Measurements from ENCODE around the gene TAF12.
"Not testable (repeated sequence)": the region's sequence is repeated elsewhere in the genome, so short reads cannot be mapped to it uniquely, and the experiment has no call there.

The TAF12 gene

GRCh38 chr1:28656335-28656734, 13.5 kb upstream of the TAF12 start:
- no peak for TF ChIP-seq CTCF (IDR thresholded peaks at IDR 0.05; ENCODE audit: low read depth, low read length)
- no peak for DNase-seq
- Histone ChIP-seq H3K27ac (no peak overlapping the region), H3K4me3 (ENCODE audit: low read depth, low read length) (no peak overlapping the region), H3K36me3 (no peaks in the 10 kb centered on the region), H3K9me3 (ENCODE audit: severe bottlenecking) (no peaks in the 10 kb centered on the region), H3K27me3 (ENCODE audit: insufficient read depth, low read depth, severe bottlenecking) (no peaks in the 10 kb centered on the region)

- not testable (repeated sequence) for H3K27me3 ChIP-seq (ENCODE audit: insufficient read depth, low read depth, severe bottlenecking); H3K36me3 ChIP-seq; H3K9me3 ChIP-seq (ENCODE audit: severe bottlenecking); H3K27ac ChIP-seq; DNase-seq; H3K4me3 ChIP-seq (ENCODE audit: low read depth, low read length)
Measured at GRCh38 chr1:28655448-28656311, 12.8 kb upstream of the TAF12 start.

- not testable (repeated sequence) for H3K36me3 ChIP-seq; H3K4me3 ChIP-seq (ENCODE audit: low read depth, low read length); H3K27me3 ChIP-seq (ENCODE audit: insufficient read depth, low read depth, severe bottlenecking); H3K9me3 ChIP-seq (ENCODE audit: severe bottlenecking); H3K27ac ChIP-seq
- DNase-seq = peak; percentile 62
- TF ChIP-seq CTCF (IDR thresholded peaks at IDR 0.05; ENCODE audit: low read depth, low read length) = peak; percentile 52; the same call in 1 of the 2 replicates
Measured at GRCh38 chr1:28653870-28654269, 11.0 kb upstream of the TAF12 start.

- not testable (repeated sequence) for H3K36me3 ChIP-seq; H3K4me3 ChIP-seq (ENCODE audit: low read depth, low read length); H3K27ac ChIP-seq; H3K9me3 ChIP-seq (ENCODE audit: severe bottlenecking); DNase-seq; H3K27me3 ChIP-seq (ENCODE audit: insufficient read depth, low read depth, severe bottlenecking)
Measured at GRCh38 chr1:28653063-28653462, 10.2 kb upstream of the TAF12 start.

GRCh38 chr1:28648474-28649198, 5.8 kb upstream of the TAF12 start, which contains the start of gene RNU11:
Gene RNU11 (plus strand): TSS chr1:28648600.
- TF ChIP-seq CTCF (IDR thresholded peaks at IDR 0.05; ENCODE audit: low read depth, low read length) = no peak
- peak within 1 kb of the TSS; percentile 47 for H3K4me3 ChIP-seq (ENCODE audit: low read depth, low read length)
- no peaks in the 10 kb centered on the region for H3K9me3 ChIP-seq (ENCODE audit: severe bottlenecking)
- H3K36me3 ChIP-seq = no peaks in the 10 kb centered on the region; the same call in 1 of the 2 replicates
- peaks cover 3% of the 10 kb centered on the region for H3K27me3 ChIP-seq (ENCODE audit: insufficient read depth, low read depth, severe bottlenecking)
- DNase-seq = peak; percentile 92
- H3K27ac ChIP-seq = peak within 1 kb of the TSS; percentile 100

- no peak for TF ChIP-seq CTCF (IDR thresholded peaks at IDR 0.05; ENCODE audit: low read depth, low read length)
- Histone ChIP-seq H3K27me3 (ENCODE audit: insufficient read depth, low read depth, severe bottlenecking) (peaks cover 3% of the 10 kb centered on the region), H3K27ac (peak overlapping the region; percentile 100)
Measured at GRCh38 chr1:28648008-28648473, 5.2 kb upstream of the TAF12 start.

More at GRCh38 chr1:28648008-28648473, 5.2 kb upstream of the TAF12 start:
- H3K9me3 ChIP-seq (ENCODE audit: severe bottlenecking) = no peaks in the 10 kb centered on the region
- peak overlapping the region; percentile 47 for H3K4me3 ChIP-seq (ENCODE audit: low read depth, low read length)
- no peaks in the 10 kb centered on the region; the same call in 1 of the 2 replicates for H3K36me3 ChIP-seq
- DNase-seq = peak; percentile 94

Data from WERI-Rb-1 (cell line).